SHP77 treated with DMSO at 0.1 percent for 48 hours (cell line): ENCODE results near the gene ADK.
A peak's percentile ranks its signal among the peaks of the same experiment; 100 is the strongest.
"Not testable (repeated sequence)": the region's sequence is repeated elsewhere in the genome, so short reads cannot be mapped to it uniquely, and the experiment has no call there.

ENCODE experiments used
- DNase-seq: peaks from one replicate; lab custom pipeline; 2025; lab: John Stamatoyannopoulos, UW

Gene ADK

GRCh38 chr10:74146980-74147379 lies 4.0 kb upstream of the ADK start:
- DNase-seq: not testable (repeated sequence)

DNA sequence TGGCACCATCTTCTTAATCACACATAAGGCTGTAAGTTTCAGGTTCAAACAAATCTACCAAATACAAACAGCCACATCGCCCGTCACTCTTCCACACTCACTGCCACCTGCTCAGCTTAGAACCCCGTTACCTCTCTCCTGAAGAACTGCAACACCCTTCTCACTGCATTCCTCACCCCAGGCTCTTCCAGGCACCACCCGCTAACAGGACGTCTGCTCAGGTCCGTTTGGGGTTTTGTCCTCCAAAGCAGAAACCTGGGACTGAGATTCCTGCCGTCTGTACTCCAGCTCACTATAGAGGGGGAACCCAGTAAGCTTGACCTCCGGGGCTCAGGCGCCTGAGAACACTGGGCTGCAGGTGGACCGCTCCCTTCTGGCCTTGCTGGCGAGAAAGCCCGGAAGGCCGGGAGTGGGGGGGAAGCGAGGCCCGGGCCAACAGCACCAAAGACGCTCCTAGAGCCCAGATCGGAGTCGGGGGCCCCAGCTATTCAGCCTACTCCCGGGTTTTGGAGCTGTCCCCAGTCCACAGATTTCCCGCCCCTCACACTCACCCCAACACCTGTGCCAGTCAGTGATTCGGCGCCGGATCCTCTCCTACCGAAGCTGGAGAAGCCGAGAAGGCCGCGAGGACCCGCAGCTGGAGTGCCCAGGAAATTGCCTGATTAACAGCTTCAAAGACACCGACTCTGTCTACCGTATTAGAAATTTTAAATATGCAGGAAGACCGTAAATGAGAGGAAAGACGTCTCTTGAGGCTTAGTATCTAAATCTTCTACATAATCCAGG lies 624 bp upstream of the ADK start, which contains the start of gene AP3M1:
Gene AP3M1, minus strand, starts transcription at position 625 of the 786 bp plus-strand sequence. CDS start 12,449 bp downstream, outside the sequence.
- DNase-seq: peak; percentile 66

DNA sequence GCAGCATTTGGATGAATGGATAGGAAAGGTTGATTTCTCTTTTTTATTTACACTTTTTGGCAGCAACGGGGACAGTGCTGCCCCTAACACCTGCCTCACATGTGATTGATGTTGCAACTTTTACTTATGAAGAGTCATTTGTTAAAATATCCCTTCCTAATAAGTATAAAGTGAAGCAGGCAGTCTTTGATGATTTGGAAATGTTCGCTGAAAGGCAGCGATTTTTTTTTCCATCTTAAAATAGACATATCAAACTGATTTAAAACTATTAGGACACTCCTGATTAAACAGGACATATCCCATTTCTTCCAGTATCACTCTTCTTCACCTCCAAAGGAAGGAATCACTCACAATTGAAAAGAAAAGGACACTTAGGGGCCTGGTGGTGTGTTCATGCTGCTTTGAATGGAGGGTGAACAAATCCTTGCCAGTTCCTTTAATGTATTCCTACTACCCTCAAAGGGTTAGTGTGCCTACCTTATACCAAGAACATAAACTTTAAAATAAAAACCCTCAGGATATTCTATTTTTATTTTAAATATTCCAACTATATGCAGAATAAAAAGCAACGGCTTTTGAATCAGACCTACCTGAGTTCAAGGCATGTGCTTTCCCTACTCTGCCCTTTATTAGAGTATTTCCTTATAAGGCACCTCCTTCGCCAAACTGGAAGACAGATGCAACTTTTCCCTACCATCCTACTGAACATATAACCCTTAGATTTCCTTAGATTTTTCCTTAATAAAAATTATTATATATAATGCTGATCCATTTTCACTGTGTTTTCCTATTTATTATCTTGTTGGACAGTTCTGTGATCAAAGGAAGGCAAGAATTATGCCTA lies 1.1 kb downstream of the ADK start:
- DNase-seq: no peak

GRCh38 chr10:74153123-74153522 lies 2.1 kb downstream of the ADK start:
- no peak for DNase-seq

DNA sequence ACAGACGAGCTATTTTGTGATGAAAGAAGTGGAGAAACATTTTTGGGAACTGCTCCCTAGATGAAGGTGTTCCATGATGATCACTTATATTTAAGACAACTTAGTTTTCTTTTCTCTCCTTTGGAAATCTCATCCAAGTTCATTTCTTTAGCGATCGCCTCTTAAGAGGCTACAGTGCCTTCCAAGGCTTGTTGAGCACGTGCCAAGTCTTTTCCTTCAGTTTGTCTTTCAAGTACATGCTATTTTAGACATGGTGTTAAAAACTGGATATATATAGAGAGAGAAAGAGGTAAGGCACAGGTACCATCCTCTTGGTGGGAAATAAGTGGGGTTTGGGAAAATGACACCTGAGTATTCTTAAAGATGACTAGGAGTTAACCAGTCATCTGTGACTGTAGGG lies 2.7 kb downstream of the ADK start:
- no peak for DNase-seq

DNA sequence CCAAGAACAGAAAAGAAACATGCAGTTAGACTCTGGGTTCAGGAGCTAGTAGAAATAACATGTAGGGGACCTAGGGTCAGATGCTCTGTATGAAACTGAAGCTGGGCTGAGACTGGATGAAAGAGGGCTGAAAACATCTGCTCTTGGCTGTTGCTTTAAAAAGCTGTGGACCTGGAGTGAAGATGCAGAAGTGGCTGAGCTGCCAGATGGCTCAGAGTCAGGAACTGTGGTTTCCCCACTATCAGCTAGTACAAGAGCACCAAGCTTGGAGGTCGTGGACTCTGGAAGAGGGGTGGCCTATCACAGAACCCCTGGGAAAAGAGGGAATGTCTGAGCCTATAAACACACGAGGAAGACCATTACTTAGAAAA lies 5.9 kb downstream of the ADK start:
- DNase-seq: no peak

GRCh38 chr10:74160013-74160412 lies 9.0 kb downstream of the ADK start:
- DNase-seq: no peak

GRCh38 chr10:74163319-74164068 lies 12.5 kb downstream of the ADK start:
- no peak for DNase-seq

GRCh38 chr10:74164716-74165529 lies 13.9 kb downstream of the ADK start:
- DNase-seq: no peak

DNA sequence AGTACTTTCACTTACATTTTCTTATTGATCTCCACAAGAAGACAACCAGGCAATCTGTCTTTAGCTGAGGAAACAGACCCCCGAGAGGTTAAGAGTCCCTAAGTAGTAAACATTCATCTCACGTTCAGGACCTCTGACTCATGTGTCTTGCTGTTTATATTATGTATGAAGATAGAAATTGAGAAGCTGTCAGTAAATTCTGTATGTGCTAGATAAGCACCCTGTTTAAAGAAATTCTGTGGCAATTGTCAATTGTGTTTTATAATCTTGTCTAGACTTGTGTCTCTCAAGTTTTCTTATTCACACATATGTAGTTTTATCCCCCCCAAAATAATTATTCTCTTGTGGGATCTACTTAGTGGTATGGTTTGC lies 14.5 kb downstream of the ADK start:
- DNase-seq: no peak

- no peak for DNase-seq
These were observed 16.4 kb downstream of the ADK start for GRCh38 chr10:74167443-74167842.

GRCh38 chr10:74171625-74172024 lies 20.6 kb downstream of the ADK start:
- DNase-seq: no peak

GRCh38 chr10:74174521-74174920 lies 23.5 kb downstream of the ADK start:
- DNase-seq: no peak

DNA sequence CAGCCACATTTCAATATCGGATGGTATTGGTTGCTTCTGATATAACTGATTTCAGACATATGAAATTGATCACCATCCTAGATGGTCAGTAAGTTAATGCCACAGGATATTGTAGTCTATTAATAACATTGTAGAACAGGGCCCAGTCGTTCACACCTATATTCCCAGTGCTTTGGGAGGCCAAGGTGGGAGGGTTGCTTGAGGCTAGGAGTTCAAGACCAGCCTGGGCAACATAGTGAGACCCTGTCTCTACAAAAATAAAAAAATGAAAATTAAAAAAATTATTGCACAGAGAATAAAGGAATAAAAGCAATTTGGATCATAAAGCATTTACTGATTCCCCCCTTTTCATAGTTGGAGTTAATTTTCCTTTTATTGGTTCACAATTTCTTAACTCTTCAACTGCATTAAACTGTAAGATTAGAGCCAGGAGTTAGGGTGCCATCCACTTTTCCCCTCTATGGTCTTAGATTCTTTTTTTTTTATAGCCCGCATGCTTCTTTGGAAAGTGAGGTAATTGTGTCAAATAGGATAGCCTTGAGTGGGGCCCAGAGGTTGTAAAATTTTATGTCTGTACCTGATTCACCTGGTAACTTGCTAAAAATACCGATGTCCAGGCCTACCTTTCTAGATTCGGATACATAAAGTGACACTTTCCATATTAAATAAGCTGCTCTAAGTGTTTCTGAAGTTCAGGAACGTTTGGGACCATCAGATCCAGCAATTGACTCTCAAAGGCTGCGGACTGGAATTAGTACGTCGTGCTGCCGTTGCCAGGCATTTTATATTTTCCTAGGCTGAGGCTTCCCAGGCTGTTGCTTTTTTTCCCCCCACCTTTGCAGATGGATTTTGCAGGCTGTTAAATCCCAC lies 24.7 kb downstream of the ADK start:
- no peak for DNase-seq

DNA sequence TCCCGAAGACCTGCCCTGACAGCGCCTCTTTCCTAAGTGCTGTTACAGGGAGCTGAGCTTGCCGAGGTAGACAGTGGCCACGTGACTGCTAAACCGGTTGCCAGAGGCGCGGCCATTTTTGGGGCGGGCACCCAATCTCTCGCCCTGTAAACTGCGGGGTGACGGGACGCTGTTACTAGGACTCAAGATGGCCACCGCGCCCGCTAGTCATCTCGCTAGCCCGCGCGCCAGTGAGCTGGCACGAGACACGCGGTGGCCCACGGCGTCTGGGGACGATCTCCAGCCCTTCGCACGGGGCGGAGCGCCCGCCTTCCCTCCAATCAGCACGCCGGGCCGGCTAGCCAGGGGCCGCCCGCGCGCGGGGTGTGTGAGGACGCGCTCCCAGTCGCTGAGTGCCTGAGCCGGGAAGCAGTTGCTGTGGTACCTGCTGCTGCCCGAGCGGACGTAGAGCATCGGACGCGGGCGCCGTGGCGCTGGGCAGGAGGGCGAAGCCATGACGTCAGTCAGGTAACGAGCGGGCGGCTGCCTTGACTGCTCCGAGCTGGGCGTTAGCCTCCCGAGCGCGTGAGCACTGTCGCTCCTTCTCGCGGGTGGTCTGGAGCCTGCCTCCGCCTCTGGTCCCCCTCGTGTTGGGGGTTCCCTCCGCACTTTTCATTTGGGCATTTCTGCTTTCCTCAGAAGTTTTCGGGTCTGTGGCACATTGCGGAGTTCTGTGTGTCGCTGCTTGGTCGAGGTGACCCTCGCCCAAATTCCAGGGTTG lies 25.5 kb downstream of the ADK start:
- DNase-seq: peak; percentile 54

DNA sequence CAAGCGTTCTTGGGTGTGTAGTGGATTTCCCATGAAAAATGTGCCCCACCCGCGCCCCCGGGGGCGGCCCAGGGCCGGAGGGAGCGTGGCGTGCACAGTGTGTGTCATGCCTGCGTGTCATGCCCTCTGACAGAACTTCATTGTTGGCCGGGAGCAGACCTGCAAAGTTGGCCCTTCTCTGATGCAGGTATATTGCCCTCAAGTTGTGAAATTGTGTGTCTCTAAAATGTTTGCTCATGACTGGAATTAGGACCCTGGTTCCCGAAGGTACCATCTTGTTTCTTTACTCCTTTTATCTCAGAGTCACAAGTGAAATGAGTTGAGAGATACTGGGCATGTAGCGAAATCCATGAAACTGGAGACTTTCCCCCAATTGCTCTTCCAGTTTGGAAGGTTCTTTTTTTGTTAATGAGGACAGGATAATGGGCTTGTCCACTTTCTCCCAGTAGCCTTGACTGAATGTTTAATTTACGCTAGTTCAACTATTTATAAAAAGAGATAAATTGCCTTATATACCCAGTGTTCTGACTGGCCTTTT lies 26.2 kb downstream of the ADK start:
- no peak for DNase-seq

DNA sequence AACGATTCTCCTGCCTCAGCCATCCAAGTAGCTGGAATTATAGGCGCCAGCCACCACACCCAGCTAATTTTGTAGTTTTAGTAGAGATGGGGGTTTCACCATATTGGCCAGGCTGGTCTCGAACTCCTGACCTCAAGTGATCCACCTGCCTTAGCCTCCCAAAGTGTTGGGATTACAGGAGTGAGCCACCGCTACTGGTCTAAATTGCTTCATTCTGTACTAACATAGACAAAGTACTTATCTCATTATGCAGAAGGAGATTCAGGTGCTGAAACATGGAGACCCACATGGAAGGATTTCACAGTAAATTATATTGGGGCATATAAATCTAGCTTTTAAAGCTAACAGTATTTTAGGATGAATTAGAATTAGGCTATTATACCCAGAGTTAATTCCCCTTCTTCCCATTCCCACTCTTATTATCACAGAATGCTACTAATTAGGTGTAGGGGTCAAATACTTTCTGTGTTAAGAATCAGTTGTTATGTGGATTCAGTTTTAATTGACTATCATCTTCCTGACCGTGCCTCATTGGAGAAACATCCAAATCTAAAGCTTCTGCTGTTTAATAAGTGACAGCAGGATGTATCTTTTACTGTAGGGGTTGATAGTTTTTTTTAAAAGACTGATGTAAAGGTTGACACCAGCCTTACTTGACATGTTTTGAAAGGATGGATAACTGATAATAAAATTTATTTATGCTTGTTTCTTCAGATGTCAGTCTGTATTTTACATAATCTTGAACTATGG lies 27.2 kb downstream of the ADK start:
- no peak for DNase-seq

DNA sequence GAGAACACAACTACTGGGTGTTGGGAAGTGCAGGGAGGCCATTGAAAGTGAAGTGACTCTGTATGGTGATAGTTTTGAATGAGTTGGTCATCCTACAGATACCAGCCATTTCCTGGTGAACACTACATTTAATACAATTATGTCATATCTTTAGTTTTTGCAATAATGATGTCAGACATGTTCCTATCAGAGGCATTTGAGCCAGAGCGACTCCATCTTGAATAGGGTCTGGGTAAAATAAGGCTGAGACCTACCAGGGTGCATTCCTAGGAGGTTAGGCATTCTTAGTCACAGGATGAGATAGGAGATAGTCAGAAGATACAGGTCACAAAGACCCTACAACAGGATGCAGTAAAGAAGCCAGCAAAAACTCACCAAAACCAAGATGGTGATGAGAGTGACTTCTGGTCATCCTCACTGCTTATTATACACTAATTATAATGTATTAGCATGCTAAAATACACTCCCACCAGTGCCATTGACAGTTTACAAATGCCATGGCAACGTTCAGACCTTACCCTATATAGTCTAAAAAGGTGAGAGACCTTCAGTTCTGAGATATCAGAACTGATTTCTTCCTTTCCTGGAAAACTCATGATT lies 28.2 kb downstream of the ADK start:
- no peak for DNase-seq

DNA sequence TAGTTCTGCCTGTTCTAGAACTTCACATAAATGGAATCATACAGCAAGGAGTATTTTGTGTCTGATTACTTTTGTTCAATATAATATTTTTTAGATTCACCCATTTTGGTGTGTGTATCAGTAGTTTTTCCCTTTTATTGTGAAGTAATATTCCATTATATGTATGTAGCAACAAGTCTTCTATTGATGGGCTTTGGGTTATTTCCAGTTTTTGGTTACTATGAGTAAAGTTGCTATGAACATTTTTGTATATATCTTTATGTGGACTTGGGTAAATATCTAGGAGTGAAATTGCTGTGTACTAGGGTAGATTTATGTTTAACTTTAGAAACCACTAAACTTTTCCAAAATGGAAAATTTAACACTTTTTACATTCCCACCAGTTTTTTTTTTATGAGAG lies 35.7 kb downstream of the ADK start:
- no peak for DNase-seq
